ENCODE results near the gene ADRB2. TPM values are rescaled to one million over a fixed set of nuclear protein-coding genes. Genes with fewer than 3 reads are reported as not detected.

The ADRB2 gene
- total RNA-seq, 1 experiment from 2014 or later, result not detected

- no TSS peak for BruUV-seq (replicated peaks)
- Histone ChIP-seq H3K36me3 (ENCODE audit: control insufficient read depth, insufficient read depth, low read length) (no peaks in the 10 kb centered on the region), H3K4me1 (no peaks in the 10 kb centered on the region), H3K4me3 (ENCODE audit: low read depth, low read length) (no peak overlapping the region), H3K9me3 (no peaks in the 10 kb centered on the region), H3K27me3 (replicated peaks; ENCODE audit: control insufficient read depth, insufficient read depth, low read length) (no peaks in the 10 kb centered on the region; the same call in 1 of the 2 replicates)
- Mint-ChIP-seq H3K27me3 (ENCODE audit: insufficient read depth, unreplicated experiment) (peaks cover 34% of the 10 kb centered on the region), H3K36me3 (ENCODE audit: insufficient read depth, unreplicated experiment) (no peaks in the 10 kb centered on the region), H3K9me3 (ENCODE audit: unreplicated experiment) (no peaks in the 10 kb centered on the region), H3K27ac (ENCODE audit: unreplicated experiment) (no peak overlapping the region), H3K4me3 (ENCODE audit: unreplicated experiment) (no peak overlapping the region), H3K4me1 (ENCODE audit: low read depth, unreplicated experiment) (no peaks in the 10 kb centered on the region)
- POLR2A ChIA-PET, result no interaction called here
- CTCF ChIA-PET, result no interaction called here
- intact Hi-C loops (cut with micrococcal nuclease; ENCODE audit: unreplicated experiment), result no loop called here
- DNase-seq, result no peak
- TF ChIP-seq CTCF (IDR thresholded peaks at IDR 0.05; ENCODE audit: insufficient read depth in 1 of 2, low read depth in 1 of 2, low read length in 1 of 2, severe bottlenecking in 1 of 2, unreplicated experiment in 1 of 2), result no peak
Observed at GRCh38 chr5:148856424-148856823, 30.0 kb downstream of the ADRB2 start.

GRCh38 chr5:148857474-148857873 is 31.1 kb downstream of the ADRB2 start:
- H3K4me3 Mint-ChIP-seq (ENCODE audit: unreplicated experiment), result no peak overlapping the region
- DNase-seq, result no peak
- BruUV-seq (replicated peaks), result no TSS peak
- H3K9me3 Mint-ChIP-seq (ENCODE audit: unreplicated experiment), result no peaks in the 10 kb centered on the region
- Histone ChIP-seq H3K9me3 (no peaks in the 10 kb centered on the region), H3K4me1 (no peaks in the 10 kb centered on the region), H3K36me3 (ENCODE audit: control insufficient read depth, insufficient read depth, low read length) (no peaks in the 10 kb centered on the region), H3K4me3 (ENCODE audit: low read depth, low read length) (no peak overlapping the region), H3K27me3 (replicated peaks; ENCODE audit: control insufficient read depth, insufficient read depth, low read length) (no peaks in the 10 kb centered on the region; the same call in 1 of the 2 replicates)
- ChIA-PET POLR2A (no interaction called here), CTCF (interaction anchor here (0.7 kb wide), 1 partner anchor 257 kb away, joined by 4 read pairs; no protein-coding TSS in a partner anchor)
- H3K27ac Mint-ChIP-seq (ENCODE audit: unreplicated experiment), result no peak overlapping the region
- peaks cover 34% of the 10 kb centered on the region for H3K27me3 Mint-ChIP-seq (ENCODE audit: insufficient read depth, unreplicated experiment)
- intact Hi-C loops (cut with micrococcal nuclease; ENCODE audit: unreplicated experiment), result no loop called here
- no peaks in the 10 kb centered on the region for H3K4me1 Mint-ChIP-seq (ENCODE audit: low read depth, unreplicated experiment)
- H3K36me3 Mint-ChIP-seq (ENCODE audit: insufficient read depth, unreplicated experiment), result no peaks in the 10 kb centered on the region
- no peak for TF ChIP-seq CTCF (IDR thresholded peaks at IDR 0.05; ENCODE audit: insufficient read depth in 1 of 2, low read depth in 1 of 2, low read length in 1 of 2, severe bottlenecking in 1 of 2, unreplicated experiment in 1 of 2)

- ChIA-PET POLR2A (no interaction called here), CTCF (no interaction called here)
- no peaks in the 10 kb centered on the region for H3K4me1 ChIP-seq
- H3K4me3 Mint-ChIP-seq (ENCODE audit: unreplicated experiment), result no peak overlapping the region
- H3K4me3 ChIP-seq (ENCODE audit: low read depth, low read length), result no peak overlapping the region
- H3K27me3 ChIP-seq (replicated peaks; ENCODE audit: control insufficient read depth, insufficient read depth, low read length), result no peaks in the 10 kb centered on the region; the same call in 1 of the 2 replicates
- H3K9me3 Mint-ChIP-seq (ENCODE audit: unreplicated experiment), result no peaks in the 10 kb centered on the region
- intact Hi-C loops (cut with micrococcal nuclease; ENCODE audit: unreplicated experiment), result no loop called here
- H3K4me1 Mint-ChIP-seq (ENCODE audit: low read depth, unreplicated experiment), result no peaks in the 10 kb centered on the region
- H3K27ac Mint-ChIP-seq (ENCODE audit: unreplicated experiment), result no peak overlapping the region
- no peaks in the 10 kb centered on the region for H3K9me3 ChIP-seq
- H3K36me3 Mint-ChIP-seq (ENCODE audit: insufficient read depth, unreplicated experiment), result no peaks in the 10 kb centered on the region
- no peaks in the 10 kb centered on the region for H3K36me3 ChIP-seq (ENCODE audit: control insufficient read depth, insufficient read depth, low read length)
- H3K27me3 Mint-ChIP-seq (ENCODE audit: insufficient read depth, unreplicated experiment), result peaks cover 34% of the 10 kb centered on the region
- no TSS peak for BruUV-seq (replicated peaks)
- DNase-seq, result no peak
- TF ChIP-seq CTCF (IDR thresholded peaks at IDR 0.05; ENCODE audit: insufficient read depth in 1 of 2, low read depth in 1 of 2, low read length in 1 of 2, severe bottlenecking in 1 of 2, unreplicated experiment in 1 of 2), result no peak
Observed at GRCh38 chr5:148858106-148858505, 31.7 kb downstream of the ADRB2 start.
